ENCODE results near the gene OR10AD1. TPM values are rescaled to one million over a fixed set of nuclear protein-coding genes. Genes with fewer than 3 reads are reported as not detected.
A peak's percentile ranks its signal among the peaks of the same experiment; 100 is the strongest.

Gene OR10AD1
- total and polyA plus RNA-seq, 3 donors from 2014 or later, result 0.66 TPM; not detected in 2

- H3K9me3 ChIP-seq, result no peaks in the 10 kb centered on the region
- intact Hi-C loops (cut with DNase I; ENCODE audit: low total_unique reads), result no loop called here
- TF ChIP-seq CTCF (IDR thresholded peaks at IDR 0.05), result no peak
- no peak for TF ChIP-seq POLR2A (IDR thresholded peaks at IDR 0.05)
- H3K36me3 ChIP-seq (ENCODE audit: low read depth, missing control alignments), result no peaks in the 10 kb centered on the region
- H3K27ac ChIP-seq, result no peak overlapping the region
- H3K4me3 ChIP-seq, result no peak overlapping the region
- no peaks in the 10 kb centered on the region for H3K4me1 ChIP-seq
- 69 to 72% methylated on average over 5 of the region's 5 CpGs for WGBS, 2 donors
- DNase-seq, result no peak
- no peaks in the 10 kb centered on the region for H3K27me3 ChIP-seq
Observed at GRCh38 chr12:48163150-48163747, 39.8 kb downstream of the OR10AD1 start.

GRCh38 chr12:48160807-48161206 is 42.3 kb downstream of the OR10AD1 start:
- intact Hi-C loops (cut with DNase I; ENCODE audit: low total_unique reads), result no loop called here
- Histone ChIP-seq H3K4me3 (no peak overlapping the region), H3K36me3 (ENCODE audit: low read depth, missing control alignments) (no peaks in the 10 kb centered on the region), H3K27ac (no peak overlapping the region), H3K9me3 (no peaks in the 10 kb centered on the region), H3K27me3 (no peaks in the 10 kb centered on the region), H3K4me1 (peaks cover 9% of the 10 kb centered on the region)
- TF ChIP-seq CTCF (IDR thresholded peaks at IDR 0.05) (no peak), POLR2A (IDR thresholded peaks at IDR 0.05) (no peak)
- 84 to 88% methylated on average over 2 of the region's 2 CpGs for WGBS, 2 donors
- peak; percentile 42 for DNase-seq

DNA sequence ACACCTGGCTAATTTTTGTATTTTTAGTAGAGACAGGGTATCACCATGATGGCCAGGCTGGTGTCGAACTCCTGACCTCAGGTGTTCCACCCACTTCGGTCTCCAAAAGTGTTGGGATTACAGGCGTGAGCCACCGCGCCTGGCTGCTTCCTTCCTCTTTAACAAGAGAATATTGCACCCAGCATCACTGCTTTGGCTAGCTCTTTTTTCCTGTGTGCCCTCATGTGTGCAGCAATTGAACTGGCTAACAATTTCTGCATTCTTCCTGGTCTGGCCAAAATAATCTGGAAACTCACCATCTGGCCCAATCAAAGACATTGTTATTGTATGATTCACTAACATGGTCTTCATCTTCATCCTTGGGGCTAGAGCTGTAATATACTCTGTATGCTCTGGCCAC is 43.0 kb downstream of the OR10AD1 start:
- intact Hi-C loops (cut with DNase I; ENCODE audit: low total_unique reads), result no loop called here

DNA sequence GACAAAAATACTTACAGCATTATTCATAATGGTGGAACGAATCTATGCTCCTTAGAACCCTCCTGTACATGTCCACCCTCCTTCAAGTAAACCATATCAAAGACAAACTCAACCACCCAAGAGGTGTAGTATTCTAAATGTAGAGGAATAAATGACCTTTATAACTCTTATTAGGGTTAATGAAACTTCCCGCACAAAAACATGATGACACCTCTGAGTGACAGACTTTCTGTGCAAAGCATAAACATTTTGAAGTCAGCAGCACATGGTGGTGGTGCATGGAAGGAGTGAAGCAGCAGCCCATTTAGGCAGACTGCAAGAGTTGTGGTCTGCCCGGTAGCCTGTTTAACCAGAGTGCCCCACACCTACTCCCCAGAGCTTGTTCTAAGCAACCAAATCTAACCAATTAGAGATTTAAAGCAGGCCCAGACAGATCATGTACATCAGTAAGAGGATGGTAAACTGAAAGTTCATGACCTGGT is 45.2 kb downstream of the OR10AD1 start:
- Histone ChIP-seq H3K36me3 (ENCODE audit: low read depth, missing control alignments) (no peaks in the 10 kb centered on the region), H3K9me3 (no peaks in the 10 kb centered on the region), H3K4me1 (peaks cover 10% of the 10 kb centered on the region), H3K4me3 (peak overlapping the region; percentile 85 to 86), H3K27ac (peak overlapping the region; percentile 70 to 87), H3K27me3 (no peaks in the 10 kb centered on the region)
- no peak for DNase-seq
- no peak for TF ChIP-seq POLR2A (IDR thresholded peaks at IDR 0.05)
- TF ChIP-seq CTCF (IDR thresholded peaks at IDR 0.05), result no peak
- 49 to 63% methylated on average over 3 of the region's 3 CpGs for WGBS, 2 donors
- intact Hi-C loops (cut with DNase I; ENCODE audit: low total_unique reads), result no loop called here

More for the DNA sequence above, 43.0 kb downstream of the OR10AD1 start:
- Histone ChIP-seq H3K4me3 (no peak overlapping the region), H3K36me3 (ENCODE audit: low read depth, missing control alignments) (no peaks in the 10 kb centered on the region), H3K27ac (no peak overlapping the region), H3K4me1 (peaks cover 10% of the 10 kb centered on the region), H3K27me3 (no peaks in the 10 kb centered on the region), H3K9me3 (no peaks in the 10 kb centered on the region)
- TF ChIP-seq CTCF (IDR thresholded peaks at IDR 0.05), result no peak
- TF ChIP-seq POLR2A (IDR thresholded peaks at IDR 0.05), result no peak
- DNase-seq, result no peak
- 88% methylated on average over 5 of the region's 5 CpGs for WGBS, 2 donors

Measured in testis (tissue), 3 donors.